Natural killer cell (primary cell): ENCODE results near the gene ARL4C. TPM values are rescaled to one million over a fixed set of nuclear protein-coding genes. Genes with fewer than 3 reads are reported as not detected.

ENCODE experiments used
- ATAC-seq, 3 donors: fragments of 150-1000 bp in 2 of 3; fragments of 200-7000 bp in 1 of 3; cut with Tn5 transposase; 1 replicate in 1 of 3; 2 replicates in 2 of 3; pipeline ENCODE4 v1.10.0; 2021; ENCODE audit warnings: mild to moderate bottlenecking in 2 of 3, moderate library complexity in 2 of 3
- DNase-seq, 2 donors: peaks; one replicate each; pipeline versions ENCODE4 v3.0.0 to v3.0.0-alpha.2; 2013 to 2021; ENCODE audit warnings: mixed read lengths in 1 of 2
- H3K27ac ChIP-seq: one replicate; pipeline ENCODE4 v1.5.1; 2013; ENCODE audit warnings: mild to moderate bottlenecking, low read length
- H3K27me3 ChIP-seq: one replicate; pipeline ENCODE4 v1.6.1; 2013; ENCODE audit warnings: low read length; ENCODE audit not compliant: control insufficient read depth, insufficient read depth
- H3K36me3 ChIP-seq: one replicate; pipeline ENCODE4 v1.6.1; 2013; ENCODE audit warnings: low read length; ENCODE audit not compliant: control insufficient read depth, insufficient read depth
- H3K4me1 ChIP-seq: one replicate; pipeline ENCODE4 v1.6.1; 2013; ENCODE audit warnings: low read length; ENCODE audit not compliant: control insufficient read depth, insufficient read depth
- H3K4me3 ChIP-seq: one replicate; pipeline ENCODE4 v1.5.1; 2013; ENCODE audit warnings: low read length
- H3K9me3 ChIP-seq: one replicate; pipeline ENCODE4 v1.6.1; 2013; ENCODE audit warnings: low read length; ENCODE audit not compliant: control insufficient read depth, insufficient read depth
- H3K27ac Mint-ChIP-seq, 2 donors: one replicate each; pipeline ENCODE4 v1.8.0; 2022; ENCODE audit warnings: mild to moderate bottlenecking in 2 of 2, mixed read lengths in 2 of 2, moderate library complexity in 1 of 2
- H3K27me3 Mint-ChIP-seq, 2 donors: one replicate each; pipeline ENCODE4 v1.8.0; 2022; ENCODE audit warnings: low read depth in 2 of 2, mixed read lengths in 2 of 2
- H3K36me3 Mint-ChIP-seq: one replicate; pipeline ENCODE4 v1.8.0; 2022; ENCODE audit warnings: mixed read lengths
- H3K4me1 Mint-ChIP-seq, 2 donors: one replicate each; pipeline ENCODE4 v1.8.0; 2022; ENCODE audit warnings: mixed read lengths in 2 of 2
- H3K4me3 Mint-ChIP-seq: one replicate; pipeline ENCODE4 v1.8.0; 2022; ENCODE audit warnings: mild to moderate bottlenecking, moderate library complexity, mixed read lengths
- H3K9me3 Mint-ChIP-seq, 2 donors: one replicate each; pipeline ENCODE4 v1.8.0; 2022; ENCODE audit warnings: mixed read lengths in 2 of 2
- WGBS: methylation state at CpG from one replicate; pipeline ENCODE4 v1.1.7; 2013; ENCODE audit warnings: missing lambda C conversion rate; ENCODE audit not compliant: insufficient coverage; 5-methylcytosine and 5-hydroxymethylcytosine counted together
- intact Hi-C: fragments of 100-400 bp; cut with micrococcal nuclease; formaldehyde crosslinking; loops from one replicate; pipeline ENCODE4 v1.14.2; 2022
- total RNA-seq, 4 donors: library from RNA; stranded (reverse); fragments of 120-200 nt in 1 of 4; gene quantifications; one replicate each; pipeline versions ENCODE4 v1.2.3 to v1.2.4, GENCODE V29; 2013 to 2022
- TF ChIP-seq, protein P1 (sequence below): fragments of 200-600 bp; IDR thresholded peaks from one replicate; pipeline ENCODE4 v1.8.0; 2022; ENCODE audit warnings: antibody characterized with exemption

The ARL4C gene
- total RNA-seq, 3 donors from 2014 or later (not counting 1 experiment from before 2014, with no cell fraction given), result 492 to 756 (median 664) TPM

DNA sequence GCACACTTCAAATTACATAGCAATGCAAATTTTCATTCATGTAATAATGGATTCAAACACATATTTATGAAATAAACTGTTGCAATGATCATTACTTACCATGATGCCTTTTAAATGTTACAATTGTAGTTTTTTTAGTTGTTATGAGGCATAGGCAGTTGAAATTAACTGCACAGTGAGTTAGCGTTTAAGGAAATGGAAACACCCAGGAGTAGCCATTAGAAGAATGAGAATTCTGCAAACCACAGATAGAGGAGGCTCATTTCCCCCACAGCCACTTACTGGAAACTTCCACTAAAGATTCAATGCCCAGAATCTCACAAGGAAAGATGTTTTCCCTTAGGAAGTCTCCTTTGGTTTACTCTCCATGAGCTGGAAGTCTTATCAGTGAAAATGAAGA is 8.4 kb downstream of the ARL4C start:
- peak overlapping the region; percentile 95 to 99 for H3K27ac Mint-ChIP-seq

DNA sequence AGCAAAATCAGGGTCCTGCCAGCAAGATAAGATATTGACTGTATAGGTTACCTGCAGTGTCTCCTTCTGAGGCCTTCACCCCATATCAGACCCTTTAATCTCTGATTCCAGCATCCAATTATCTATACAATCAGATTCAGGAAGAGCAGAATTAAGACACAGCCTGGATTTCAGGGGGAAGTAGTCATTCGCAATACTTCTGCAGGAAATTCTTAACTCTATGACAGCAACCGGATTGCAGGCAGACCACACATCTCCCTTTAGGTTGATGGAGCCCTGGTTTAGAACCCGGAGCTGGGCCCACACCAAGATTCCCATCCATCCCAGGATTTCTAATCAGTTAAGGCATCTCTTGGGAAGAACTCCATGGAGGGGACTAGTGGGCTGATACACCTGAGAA is 9.5 kb downstream of the ARL4C start:
- no peaks in the 10 kb centered on the region for H3K27me3 ChIP-seq
- WGBS, result 87% methylated on average over 3 of the region's 3 CpGs
- Mint-ChIP-seq H3K27me3 (no peaks in the 10 kb centered on the region), H3K4me1 (peaks cover 93 to 95% of the 10 kb centered on the region in 2 donors), H3K4me3 (peak overlapping the region; percentile 63), H3K27ac (peak overlapping the region; percentile 95 to 99), H3K36me3 (peaks cover 9% of the 10 kb centered on the region), H3K9me3 (no peaks in the 10 kb centered on the region)
- DNase-seq (no peak), ATAC-seq (no peak)
- no peaks in the 10 kb centered on the region for H3K9me3 ChIP-seq
- peak overlapping the region; percentile 94 for H3K27ac ChIP-seq
- H3K36me3 ChIP-seq, result peaks cover 32% of the 10 kb centered on the region
- peaks cover 91% of the 10 kb centered on the region for H3K4me1 ChIP-seq
- intact Hi-C loops, result no loop called here
- TF ChIP-seq, protein P1, sequence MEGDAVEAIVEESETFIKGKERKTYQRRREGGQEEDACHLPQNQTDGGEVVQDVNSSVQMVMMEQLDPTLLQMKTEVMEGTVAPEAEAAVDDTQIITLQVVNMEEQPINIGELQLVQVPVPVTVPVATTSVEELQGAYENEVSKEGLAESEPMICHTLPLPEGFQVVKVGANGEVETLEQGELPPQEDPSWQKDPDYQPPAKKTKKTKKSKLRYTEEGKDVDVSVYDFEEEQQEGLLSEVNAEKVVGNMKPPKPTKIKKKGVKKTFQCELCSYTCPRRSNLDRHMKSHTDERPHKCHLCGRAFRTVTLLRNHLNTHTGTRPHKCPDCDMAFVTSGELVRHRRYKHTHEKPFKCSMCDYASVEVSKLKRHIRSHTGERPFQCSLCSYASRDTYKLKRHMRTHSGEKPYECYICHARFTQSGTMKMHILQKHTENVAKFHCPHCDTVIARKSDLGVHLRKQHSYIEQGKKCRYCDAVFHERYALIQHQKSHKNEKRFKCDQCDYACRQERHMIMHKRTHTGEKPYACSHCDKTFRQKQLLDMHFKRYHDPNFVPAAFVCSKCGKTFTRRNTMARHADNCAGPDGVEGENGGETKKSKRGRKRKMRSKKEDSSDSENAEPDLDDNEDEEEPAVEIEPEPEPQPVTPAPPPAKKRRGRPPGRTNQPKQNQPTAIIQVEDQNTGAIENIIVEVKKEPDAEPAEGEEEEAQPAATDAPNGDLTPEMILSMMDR, result no peak
- H3K4me3 ChIP-seq, result no peak overlapping the region

More for the DNA sequence above, 8.4 kb downstream of the ARL4C start:
- ATAC-seq, result no peak
- H3K4me3 ChIP-seq, result no peak overlapping the region
- no peak for DNase-seq
- TF ChIP-seq, protein P1, result no peak
- no peaks in the 10 kb centered on the region for H3K27me3 ChIP-seq
- no peaks in the 10 kb centered on the region for H3K27me3 Mint-ChIP-seq
- 10% methylated on average over 1 of the region's 1 CpG for WGBS
- H3K36me3 Mint-ChIP-seq, result peaks cover 20% of the 10 kb centered on the region
- H3K27ac ChIP-seq, result peak overlapping the region; percentile 94
- H3K4me1 Mint-ChIP-seq, result peaks cover 94 to 97% of the 10 kb centered on the region in 2 donors
- H3K4me3 Mint-ChIP-seq, result peak overlapping the region; percentile 100
- H3K4me1 ChIP-seq, result peaks cover 87% of the 10 kb centered on the region
- H3K9me3 ChIP-seq, result no peaks in the 10 kb centered on the region
- H3K9me3 Mint-ChIP-seq, result no peaks in the 10 kb centered on the region
- H3K36me3 ChIP-seq, result peaks cover 44% of the 10 kb centered on the region
- intact Hi-C loops, result no loop called here

DNA sequence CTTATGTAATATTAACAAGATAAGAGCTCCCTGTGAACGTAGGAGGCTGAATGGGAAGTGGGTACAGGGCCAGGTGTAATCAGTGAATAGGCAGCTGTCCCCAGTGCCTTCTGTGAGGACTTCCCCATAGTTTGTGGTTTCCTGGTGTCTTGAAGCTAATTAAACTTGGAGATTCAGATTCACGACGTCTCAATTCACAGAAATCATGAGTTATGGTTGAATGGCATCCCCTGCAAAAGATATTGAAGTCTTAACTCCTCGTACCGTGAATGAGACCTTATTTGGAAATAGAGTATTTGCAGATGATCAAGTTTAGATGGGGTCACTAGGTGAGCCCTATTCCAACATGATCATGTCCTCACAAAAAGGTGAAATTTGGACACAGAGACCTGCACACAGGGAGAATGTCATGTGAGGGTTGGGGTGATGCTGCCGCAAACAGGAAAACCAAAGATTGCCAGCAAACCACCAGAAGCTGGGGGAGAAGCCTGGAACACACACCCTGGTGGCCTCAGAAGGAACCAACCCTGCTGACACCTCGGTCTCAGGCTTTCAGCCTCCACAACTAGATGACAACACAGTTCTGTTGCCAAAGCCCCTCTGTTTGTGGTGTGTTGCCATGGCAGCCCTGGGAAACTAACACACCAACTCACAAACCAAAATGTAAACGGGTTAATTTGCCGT is 13.2 kb downstream of the ARL4C start:
- DNase-seq (peak; percentile 86 to 95), ATAC-seq (peak; percentile 78 to 89 (median 86))
- TF ChIP-seq, protein P1, result peak; percentile 47
- Histone ChIP-seq H3K4me1 (peaks cover 69% of the 10 kb centered on the region), H3K4me3 (no peak overlapping the region), H3K27me3 (no peaks in the 10 kb centered on the region), H3K9me3 (no peaks in the 10 kb centered on the region), H3K36me3 (peaks cover 20% of the 10 kb centered on the region), H3K27ac (peak overlapping the region; percentile 96)
- peak overlapping the region; percentile 80 for H3K4me3 Mint-ChIP-seq
- peaks cover 67 to 76% of the 10 kb centered on the region in 2 donors for H3K4me1 Mint-ChIP-seq
- WGBS, result 0% methylated on average over 9 of the region's 9 CpGs
- H3K9me3 Mint-ChIP-seq, result no peaks in the 10 kb centered on the region
- H3K27ac Mint-ChIP-seq, result peak overlapping the region; percentile 95 to 99
- no peaks in the 10 kb centered on the region for H3K36me3 Mint-ChIP-seq
- intact Hi-C loops, result loop anchor here (1.0 kb wide), 3 partner anchors 9 to 193 kb away; no protein-coding TSS in a partner anchor
- H3K27me3 Mint-ChIP-seq, result no peaks in the 10 kb centered on the region
